A673 (cell line): ENCODE results near the gene ELOB.

Experiments used
- EZH2 ChIP-seq: fragments of 200-600 bp; sonication (generic); IDR thresholded peaks from 2 replicates; pipeline ENCODE4 v1.6.1; 2017; ENCODE audit warnings: borderline replicate concordance, low read depth, mild to moderate bottlenecking, mixed read lengths, antibody characterized with exemption, low read length; ENCODE audit not compliant: poor library complexity, severe bottlenecking
- TF ChIP-seq, protein P1 (sequence below): fragments of 300-800, 200-600 bp; sonication (generic); conservative IDR thresholded peaks from 2 replicates; pipeline ENCODE4 v1.5.1; 2017; ENCODE audit warnings: low read depth, mild to moderate bottlenecking, antibody characterized with exemption, low read length, moderate library complexity, mixed read lengths

DNA sequence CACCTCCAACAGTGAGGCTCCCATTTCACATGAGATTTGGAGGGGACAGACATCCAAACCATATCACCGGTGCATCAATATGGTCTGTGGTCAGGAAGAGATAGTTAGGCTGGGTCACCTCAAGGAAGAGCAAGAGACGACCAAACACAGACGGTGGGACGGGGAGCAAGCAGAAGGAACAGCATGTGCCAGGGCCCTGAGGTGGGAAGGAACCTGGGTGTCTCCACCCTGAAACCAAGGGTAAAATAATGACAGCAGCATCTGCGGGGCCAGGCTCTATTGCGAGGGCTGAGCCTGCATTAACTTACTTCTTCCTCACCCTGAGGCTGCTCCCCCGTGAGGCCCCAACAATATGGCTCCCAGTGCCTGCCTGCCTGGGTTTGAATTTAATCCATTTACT, 31.1 kb upstream of the ELOB start:
- TF ChIP-seq, protein P1, sequence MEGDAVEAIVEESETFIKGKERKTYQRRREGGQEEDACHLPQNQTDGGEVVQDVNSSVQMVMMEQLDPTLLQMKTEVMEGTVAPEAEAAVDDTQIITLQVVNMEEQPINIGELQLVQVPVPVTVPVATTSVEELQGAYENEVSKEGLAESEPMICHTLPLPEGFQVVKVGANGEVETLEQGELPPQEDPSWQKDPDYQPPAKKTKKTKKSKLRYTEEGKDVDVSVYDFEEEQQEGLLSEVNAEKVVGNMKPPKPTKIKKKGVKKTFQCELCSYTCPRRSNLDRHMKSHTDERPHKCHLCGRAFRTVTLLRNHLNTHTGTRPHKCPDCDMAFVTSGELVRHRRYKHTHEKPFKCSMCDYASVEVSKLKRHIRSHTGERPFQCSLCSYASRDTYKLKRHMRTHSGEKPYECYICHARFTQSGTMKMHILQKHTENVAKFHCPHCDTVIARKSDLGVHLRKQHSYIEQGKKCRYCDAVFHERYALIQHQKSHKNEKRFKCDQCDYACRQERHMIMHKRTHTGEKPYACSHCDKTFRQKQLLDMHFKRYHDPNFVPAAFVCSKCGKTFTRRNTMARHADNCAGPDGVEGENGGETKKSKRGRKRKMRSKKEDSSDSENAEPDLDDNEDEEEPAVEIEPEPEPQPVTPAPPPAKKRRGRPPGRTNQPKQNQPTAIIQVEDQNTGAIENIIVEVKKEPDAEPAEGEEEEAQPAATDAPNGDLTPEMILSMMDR, result no peak
- TF ChIP-seq EZH2, result no peak
